Nephron (organoid): ENCODE measurements around the gene ATXN3L.
"Not testable (repeated sequence)": the region's sequence is repeated elsewhere in the genome, so short reads cannot be mapped to it uniquely, and the experiment has no call there.

Source experiments
- H3K27ac Mint-ChIP-seq, 3 experiments: 2 replicates each; pipeline ENCODE4 v1.8.0; 2020; ENCODE audit warnings: mixed read lengths in 3 of 3, mild to moderate bottlenecking in 2 of 3, moderate library complexity in 1 of 3
- H3K27me3 Mint-ChIP-seq: 2 replicates; pipeline ENCODE4 v1.8.0; 2021; ENCODE audit warnings: low read depth, mild to moderate bottlenecking, moderate library complexity, mixed read lengths
- H3K36me3 Mint-ChIP-seq: 2 replicates; pipeline ENCODE4 v1.8.0; 2020; ENCODE audit warnings: low read depth, mixed read lengths
- H3K4me1 Mint-ChIP-seq: 2 replicates; pipeline ENCODE4 v1.8.0; 2020; ENCODE audit warnings: mixed read lengths
- H3K4me3 Mint-ChIP-seq, 3 experiments: 2 replicates each; pipeline ENCODE4 v1.8.0; 2020; ENCODE audit warnings: mild to moderate bottlenecking in 3 of 3, mixed read lengths in 3 of 3, moderate library complexity in 2 of 3
- H3K9me3 Mint-ChIP-seq: 2 replicates; pipeline ENCODE4 v1.8.0; 2020; ENCODE audit warnings: mixed read lengths
- TF ChIP-seq, protein P1 (sequence below), 3 experiments: fragments of 200-600 bp; sonication (generic); IDR thresholded peaks; one replicate each; pipeline ENCODE4 v1.5.0; 2021; ENCODE audit warnings: antibody characterized with exemption in 3 of 3; ENCODE audit not compliant: unreplicated experiment in 3 of 3

Gene ATXN3L

DNA sequence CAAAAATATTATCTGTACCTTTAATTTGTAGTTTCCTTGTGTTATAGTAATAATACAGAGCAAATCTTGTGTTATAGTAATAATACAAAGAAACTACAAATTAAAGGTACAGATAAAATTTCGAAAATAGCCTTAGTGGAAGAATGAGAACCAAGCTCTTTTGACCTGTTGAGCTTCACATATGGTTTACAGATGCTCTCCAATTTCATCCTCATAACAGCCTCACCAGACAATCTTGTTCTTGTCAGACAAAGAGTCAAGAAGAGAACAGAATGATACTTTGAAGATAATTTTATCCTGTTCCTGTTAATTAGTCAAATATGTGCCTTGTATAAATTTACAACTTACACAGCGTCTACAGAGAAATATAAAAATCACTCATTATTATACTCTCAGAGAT lies 12.8 kb downstream of the ATXN3L start:
- peak overlapping the region in 2 of 3 experiments; percentile 54 to 72 for H3K27ac Mint-ChIP-seq
- TF ChIP-seq, protein P1, sequence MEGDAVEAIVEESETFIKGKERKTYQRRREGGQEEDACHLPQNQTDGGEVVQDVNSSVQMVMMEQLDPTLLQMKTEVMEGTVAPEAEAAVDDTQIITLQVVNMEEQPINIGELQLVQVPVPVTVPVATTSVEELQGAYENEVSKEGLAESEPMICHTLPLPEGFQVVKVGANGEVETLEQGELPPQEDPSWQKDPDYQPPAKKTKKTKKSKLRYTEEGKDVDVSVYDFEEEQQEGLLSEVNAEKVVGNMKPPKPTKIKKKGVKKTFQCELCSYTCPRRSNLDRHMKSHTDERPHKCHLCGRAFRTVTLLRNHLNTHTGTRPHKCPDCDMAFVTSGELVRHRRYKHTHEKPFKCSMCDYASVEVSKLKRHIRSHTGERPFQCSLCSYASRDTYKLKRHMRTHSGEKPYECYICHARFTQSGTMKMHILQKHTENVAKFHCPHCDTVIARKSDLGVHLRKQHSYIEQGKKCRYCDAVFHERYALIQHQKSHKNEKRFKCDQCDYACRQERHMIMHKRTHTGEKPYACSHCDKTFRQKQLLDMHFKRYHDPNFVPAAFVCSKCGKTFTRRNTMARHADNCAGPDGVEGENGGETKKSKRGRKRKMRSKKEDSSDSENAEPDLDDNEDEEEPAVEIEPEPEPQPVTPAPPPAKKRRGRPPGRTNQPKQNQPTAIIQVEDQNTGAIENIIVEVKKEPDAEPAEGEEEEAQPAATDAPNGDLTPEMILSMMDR (IDR thresholded peaks at IDR 0.05; ENCODE audit: unreplicated experiment in 3 of 3), result no peak
- H3K4me3 Mint-ChIP-seq, result no peak overlapping the region
- H3K4me1 Mint-ChIP-seq, result peaks cover 5% of the 10 kb centered on the region
- no peaks in the 10 kb centered on the region for H3K27me3 Mint-ChIP-seq
- no peaks in the 10 kb centered on the region for H3K36me3 Mint-ChIP-seq
- peaks cover 6% of the 10 kb centered on the region for H3K9me3 Mint-ChIP-seq

GRCh38 chrX:13305108-13305507 lies 14.7 kb downstream of the ATXN3L start:
- peak overlapping the region in 2 of 3 experiments; percentile 60 to 70 for H3K27ac Mint-ChIP-seq
- no peaks in the 10 kb centered on the region for H3K27me3 Mint-ChIP-seq
- TF ChIP-seq, protein P1 (IDR thresholded peaks at IDR 0.05; ENCODE audit: unreplicated experiment in 3 of 3), result no peak
- H3K4me3 Mint-ChIP-seq, result no peak overlapping the region
- H3K36me3 Mint-ChIP-seq, result no peaks in the 10 kb centered on the region
- peaks cover 12% of the 10 kb centered on the region for H3K4me1 Mint-ChIP-seq
- H3K9me3 Mint-ChIP-seq, result peaks cover 6% of the 10 kb centered on the region

- Mint-ChIP-seq H3K27ac (no peak overlapping the region), H3K27me3 (no peaks in the 10 kb centered on the region), H3K4me3 (no peak overlapping the region), H3K9me3 (peaks cover 6% of the 10 kb centered on the region), H3K4me1 (peaks cover 17% of the 10 kb centered on the region), H3K36me3 (no peaks in the 10 kb centered on the region)
- TF ChIP-seq, protein P1 (IDR thresholded peaks at IDR 0.05; ENCODE audit: unreplicated experiment in 3 of 3), result no peak
Measured at GRCh38 chrX:13304052-13304451, 15.8 kb downstream of the ATXN3L start.

DNA sequence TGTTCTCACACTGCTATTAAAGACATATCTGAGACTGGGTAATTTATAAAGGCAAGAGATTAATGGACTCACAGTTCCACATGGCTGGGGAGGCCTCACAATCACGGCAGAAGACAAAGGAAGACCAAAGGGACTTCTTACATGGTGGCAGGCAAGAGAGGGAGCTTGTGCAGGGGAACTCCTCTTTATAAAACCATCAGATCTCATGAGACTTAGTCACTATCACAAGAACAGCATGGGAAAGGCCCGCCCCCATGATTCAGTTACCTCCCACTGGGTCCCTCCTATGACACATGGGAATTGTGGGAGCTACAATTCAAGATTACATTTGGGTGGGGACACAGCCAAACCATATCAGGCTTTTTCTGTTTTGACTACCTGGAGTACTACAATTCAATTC lies 16.6 kb downstream of the ATXN3L start:
- H3K9me3 Mint-ChIP-seq, H3K27me3 Mint-ChIP-seq, H3K27ac Mint-ChIP-seq, H3K4me3 Mint-ChIP-seq, H3K36me3 Mint-ChIP-seq: not testable (repeated sequence)
- peaks cover 17% of the 10 kb centered on the region for H3K4me1 Mint-ChIP-seq

DNA sequence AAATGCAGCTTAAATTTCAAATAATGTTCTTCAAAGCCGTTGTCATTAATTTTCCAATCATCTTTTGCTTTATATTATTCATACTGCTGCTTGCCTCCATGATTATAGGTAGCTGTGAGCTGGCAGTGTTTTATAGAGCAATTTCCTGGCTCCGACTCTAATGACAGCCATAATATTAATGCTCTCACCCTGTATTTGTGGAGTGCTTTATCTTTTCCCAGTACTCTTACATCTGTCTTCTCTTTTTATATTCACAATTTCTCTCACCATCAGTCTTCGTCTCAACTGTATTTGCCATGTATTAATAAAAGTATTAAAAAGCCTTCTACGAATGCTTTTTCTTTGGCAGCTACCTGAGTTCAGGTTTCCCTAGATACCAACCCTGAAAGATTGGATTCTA lies 21.0 kb downstream of the ATXN3L start:
- H3K4me3 Mint-ChIP-seq, result no peak overlapping the region
- no peaks in the 10 kb centered on the region for H3K36me3 Mint-ChIP-seq
- H3K4me1 Mint-ChIP-seq, result peaks cover 12% of the 10 kb centered on the region
- TF ChIP-seq, protein P1 (IDR thresholded peaks at IDR 0.05; ENCODE audit: unreplicated experiment in 3 of 3), result no peak
- peak overlapping the region in 2 of 3 experiments; percentile 5 to 19 for H3K27ac Mint-ChIP-seq
- H3K27me3 Mint-ChIP-seq, result no peaks in the 10 kb centered on the region
- H3K9me3 Mint-ChIP-seq, result peaks cover 6% of the 10 kb centered on the region

GRCh38 chrX:13295841-13296240 lies 24.0 kb downstream of the ATXN3L start:
- no peaks in the 10 kb centered on the region for H3K9me3 Mint-ChIP-seq
- no peak overlapping the region for H3K4me3 Mint-ChIP-seq
- H3K4me1 Mint-ChIP-seq, result peaks cover 16% of the 10 kb centered on the region
- no peak overlapping the region for H3K27ac Mint-ChIP-seq
- TF ChIP-seq, protein P1 (IDR thresholded peaks at IDR 0.05; ENCODE audit: unreplicated experiment in 3 of 3), result no peak
- no peaks in the 10 kb centered on the region for H3K27me3 Mint-ChIP-seq
- H3K36me3 Mint-ChIP-seq, result no peaks in the 10 kb centered on the region
